Right renal cortex interstitium (tissue), 3 donors: ENCODE data around the gene RAB1A. TPM values are rescaled to one million over a fixed set of nuclear protein-coding genes. Genes with fewer than 3 reads are reported as not detected.
A peak's percentile ranks its signal among the peaks of the same experiment; 100 is the strongest.
"Not testable (repeated sequence)": the region's sequence is repeated elsewhere in the genome, so short reads cannot be mapped to it uniquely, and the experiment has no call there.

ENCODE experiments used
- DNase-seq, 3 donors: peaks; one replicate each; pipeline ENCODE4 v3.0.0-alpha.2; 2013; ENCODE audit warnings: low read depth in 3 of 3, low spot score in 2 of 3
- polyA plus RNA-seq, 3 donors: library from polyadenylated mRNA; unstranded; fragments of 120-200 nt; gene quantifications; one replicate each; pipeline ENCODE4 v1.2.1, GENCODE V29; 2013; ENCODE audit not compliant: insufficient read length in 3 of 3

RAB1A gene
- 100 to 1,000 TPM; 268 to 288 (median 277) TPM for polyA plus RNA-seq

DNA sequence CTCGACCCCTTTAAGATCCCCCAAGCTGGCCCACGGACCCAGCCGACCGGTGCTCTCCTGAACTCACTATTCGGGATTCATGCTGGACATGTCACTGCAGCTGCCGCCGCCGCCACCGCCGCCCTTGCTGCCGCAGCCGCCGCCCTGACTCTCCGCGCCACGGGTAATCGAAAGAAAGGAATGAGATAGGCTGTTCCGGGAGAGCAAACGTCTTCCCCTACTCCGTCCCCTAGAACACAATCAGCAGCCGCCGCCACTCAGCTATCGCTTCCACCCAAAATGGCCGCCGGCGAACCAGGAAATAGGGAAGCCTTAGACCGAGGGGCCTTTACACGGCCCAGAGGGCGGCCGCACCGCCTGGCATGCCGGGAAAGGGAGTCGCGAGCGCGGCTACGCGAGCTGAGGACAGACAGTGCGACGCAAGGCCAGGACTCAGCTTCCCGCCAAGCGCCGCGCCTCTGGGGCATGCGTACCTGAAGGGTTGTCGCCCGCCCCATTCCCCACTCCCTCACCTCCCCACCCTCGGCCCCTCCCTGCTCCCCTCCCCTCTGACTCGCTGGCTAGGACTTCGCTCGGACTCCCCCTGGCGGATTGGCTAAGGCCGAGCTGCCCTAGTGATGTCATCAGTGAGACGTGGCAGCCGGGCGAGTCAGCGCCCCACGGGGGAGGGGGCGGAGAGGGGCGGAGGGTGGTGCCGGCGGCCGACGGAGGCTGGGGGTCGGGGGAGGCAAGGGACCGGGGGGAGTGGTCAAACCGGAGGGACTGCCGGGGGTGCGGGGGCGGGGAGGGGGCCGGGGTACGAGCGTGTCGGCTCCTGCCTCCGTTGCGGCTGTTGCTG, at the start of gene RAB1A:
TSS of gene RAB1A (minus strand) at position 281 of the 838 bp plus-strand sequence. CDS start at position 90, 191 bp downstream.
- peak; percentile 92 to 98 (median 98) for DNase-seq

DNA sequence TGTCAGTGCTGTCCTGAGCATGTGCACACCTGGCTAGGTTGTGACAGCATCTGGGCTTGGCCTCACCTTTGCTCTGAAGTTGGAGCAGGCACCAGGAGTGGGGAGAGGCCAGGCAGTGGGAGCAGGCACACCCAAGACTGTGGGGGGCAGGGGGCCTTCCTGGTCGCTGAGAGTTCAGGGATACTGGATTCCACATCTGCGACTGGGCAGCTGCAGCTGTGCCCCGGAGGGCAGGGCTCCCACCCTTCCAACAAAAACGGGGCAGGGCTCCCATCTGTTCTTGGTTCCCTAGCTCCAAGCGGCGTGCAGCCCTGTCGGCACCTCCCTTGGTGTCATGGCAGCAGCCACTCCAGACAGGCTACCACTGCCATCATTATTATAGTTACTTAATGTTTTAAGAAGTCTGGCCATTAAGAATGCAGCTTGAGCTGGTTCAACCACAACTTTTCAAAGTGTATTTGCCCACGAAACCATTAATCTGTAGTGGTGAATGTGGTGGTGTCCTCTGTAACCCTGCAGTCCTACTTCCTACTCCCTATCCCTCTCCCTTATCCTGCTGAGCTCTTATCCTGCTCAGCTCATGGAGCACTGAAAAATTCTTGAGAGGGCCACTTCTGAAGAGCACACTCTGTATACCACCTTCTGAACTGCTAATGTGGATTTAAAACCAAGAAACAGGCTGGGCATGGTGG, 48.0 kb upstream of the RAB1A start:
- DNase-seq = no peak

DNA sequence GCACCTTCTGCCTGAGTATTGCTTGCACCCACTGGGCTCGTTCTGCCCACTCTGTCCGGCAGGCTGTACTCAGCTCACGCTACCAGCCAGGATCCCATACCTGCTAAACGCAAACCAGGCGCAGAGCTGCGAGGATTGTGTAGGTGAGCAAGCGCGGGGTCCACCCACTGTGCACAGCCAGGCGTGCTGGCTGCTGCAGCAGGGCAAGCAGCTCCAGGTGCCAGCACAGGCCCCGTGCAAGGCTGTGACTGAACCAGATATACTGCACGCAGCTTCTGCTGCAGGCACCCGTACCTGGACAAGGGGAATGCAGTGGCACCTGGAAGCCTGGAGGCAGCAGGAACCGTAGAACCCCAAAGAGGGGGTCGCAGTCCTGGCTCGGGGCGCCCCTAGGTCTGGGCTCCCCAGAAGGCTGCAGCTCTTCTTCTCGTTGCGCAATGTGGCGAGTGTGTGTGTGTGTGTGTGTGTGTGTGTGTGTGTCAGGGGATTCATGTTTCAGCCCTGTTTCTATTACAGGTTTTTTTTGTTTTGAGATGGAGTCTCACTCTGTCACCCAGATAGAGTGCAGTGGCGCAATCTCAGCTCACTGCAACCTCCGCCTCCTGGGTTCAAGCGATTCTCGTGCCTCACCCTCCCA, 46.1 kb upstream of the RAB1A start:
- no peak for DNase-seq

DNA sequence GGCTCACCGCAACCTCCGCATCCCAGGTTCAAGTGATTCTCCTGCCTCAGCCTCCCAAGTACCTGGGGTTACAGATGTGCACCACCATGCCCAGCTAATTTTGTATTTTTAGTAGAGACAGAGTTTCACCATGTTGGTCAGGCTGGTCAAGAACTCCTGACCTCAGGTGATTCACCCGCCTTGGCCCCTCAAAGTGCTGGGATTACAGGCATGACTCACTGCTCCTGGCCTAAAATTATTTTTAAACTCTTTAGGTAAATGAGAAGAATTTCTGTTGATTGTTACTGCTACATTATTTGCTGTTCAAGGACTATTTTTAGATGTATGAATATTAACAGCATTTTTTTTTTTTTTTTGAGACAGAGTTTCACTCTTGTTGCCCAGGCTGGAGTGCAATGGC, 44.1 kb upstream of the RAB1A start:
- not testable (repeated sequence) for DNase-seq

DNA sequence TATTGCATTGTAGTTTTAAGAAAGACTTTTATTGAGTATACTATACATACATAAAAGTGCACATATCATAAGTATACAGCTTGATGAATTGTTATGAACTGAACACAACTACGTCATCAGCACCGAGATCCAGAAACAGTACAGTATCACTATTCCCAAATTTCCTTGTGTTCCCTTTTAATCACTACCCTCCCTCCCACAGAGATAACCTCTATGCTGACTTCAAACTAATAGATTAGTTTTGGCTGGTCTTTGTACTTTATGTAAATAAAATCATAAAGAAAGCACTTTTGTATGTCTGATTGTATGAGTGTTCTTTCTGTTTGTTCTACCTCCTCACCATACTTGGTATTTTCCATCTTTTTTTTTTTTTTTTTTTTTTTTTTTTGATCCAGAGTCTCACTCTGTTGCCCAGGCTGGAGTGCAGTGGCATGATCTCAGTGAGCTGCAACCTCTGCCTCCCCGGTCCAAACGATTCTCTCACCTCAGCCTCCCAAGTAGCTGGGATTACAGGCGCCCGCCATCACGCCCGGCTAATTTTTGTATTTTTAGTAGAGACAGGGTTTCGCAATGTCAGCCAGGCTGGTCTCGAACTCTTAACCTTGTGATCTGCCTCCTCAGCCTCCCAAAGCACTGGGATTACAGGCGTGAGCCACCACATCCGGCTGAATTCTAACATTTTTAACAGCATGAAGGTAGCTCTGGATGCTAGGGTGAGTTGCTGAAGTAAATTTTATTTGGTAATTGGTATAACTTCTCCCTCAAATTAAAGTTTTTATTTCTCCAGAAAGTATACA, 43.3 kb upstream of the RAB1A start:
- DNase-seq = no peak

DNA sequence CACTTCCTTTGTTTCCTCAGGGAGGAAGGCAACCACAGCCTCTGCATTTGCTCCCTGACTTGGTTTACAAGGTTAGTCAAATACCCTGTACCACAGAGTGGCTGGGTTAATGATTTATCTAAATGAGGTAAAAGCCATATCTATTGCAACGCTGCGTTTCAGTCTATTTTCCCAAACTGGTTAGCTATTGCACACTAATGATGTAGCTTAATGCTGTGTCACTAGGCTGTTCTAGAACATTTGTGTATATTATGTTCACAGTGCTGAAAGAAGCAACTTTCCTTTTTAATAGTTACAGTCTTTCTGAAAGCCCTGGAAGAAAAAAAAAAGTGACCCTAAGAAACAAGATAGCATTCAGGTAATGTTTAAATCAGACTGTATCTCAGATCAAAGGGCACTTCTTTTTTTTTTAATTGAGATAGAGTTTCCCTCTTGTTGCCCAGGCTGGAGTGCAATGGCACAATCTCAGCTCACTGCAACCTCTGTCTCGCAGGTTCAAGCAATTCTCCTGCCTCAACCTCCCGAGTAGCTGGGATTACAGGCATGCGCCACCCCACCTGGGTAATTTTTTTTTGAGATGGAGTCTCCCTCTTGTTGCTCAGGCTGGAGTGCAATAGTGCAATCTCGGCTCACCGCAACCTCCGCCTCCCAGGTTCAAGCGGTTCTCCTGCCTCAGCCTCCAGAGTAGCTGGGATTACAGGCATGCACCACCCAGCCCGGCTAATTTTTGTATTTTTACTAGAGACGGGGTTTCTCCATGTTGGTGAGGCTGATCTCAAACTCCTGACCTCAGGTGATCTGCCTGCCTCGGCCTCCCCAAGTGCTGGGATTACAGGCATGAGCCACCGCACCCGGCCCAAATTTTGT, 40.9 kb upstream of the RAB1A start:
- not testable (repeated sequence) for DNase-seq

DNA sequence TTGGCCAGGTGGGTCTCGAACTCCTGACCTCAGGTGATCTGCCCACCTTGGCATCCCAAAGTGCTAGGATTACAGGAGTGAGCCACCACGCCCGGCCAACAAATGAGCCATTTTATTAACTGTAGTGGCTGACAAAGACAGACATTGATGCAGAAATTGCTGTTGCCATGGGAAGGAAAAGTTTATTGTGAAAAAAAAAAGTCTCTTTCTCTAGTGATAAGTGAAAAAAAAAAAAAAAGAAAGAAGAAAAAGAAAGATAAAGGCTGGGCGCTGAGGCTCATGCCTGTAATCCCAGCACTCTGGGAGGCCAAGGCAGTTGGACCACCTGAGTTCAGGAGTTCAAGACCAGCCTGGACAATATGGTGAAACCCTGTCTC, 39.8 kb upstream of the RAB1A start:
- no peak for DNase-seq

DNA sequence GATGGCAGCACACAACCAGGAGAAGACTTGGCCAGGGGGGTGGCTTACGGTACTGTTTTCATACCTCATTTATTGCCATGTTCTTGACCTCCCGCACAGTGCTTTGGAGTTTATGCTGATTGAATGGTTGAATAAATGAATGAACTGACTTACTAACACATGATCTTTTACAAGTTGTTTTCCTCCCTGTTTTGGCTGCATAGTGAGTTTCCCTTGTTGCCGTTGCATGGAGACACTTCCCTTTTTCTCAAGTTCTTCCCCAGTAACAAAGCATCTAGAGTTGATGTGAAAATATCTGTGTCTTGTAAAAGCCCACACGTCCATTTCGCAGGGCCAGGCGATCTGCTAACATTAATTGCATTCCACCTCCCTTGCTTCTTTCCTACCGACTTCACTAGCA, 35.7 kb upstream of the RAB1A start:
- no peak for DNase-seq

DNA sequence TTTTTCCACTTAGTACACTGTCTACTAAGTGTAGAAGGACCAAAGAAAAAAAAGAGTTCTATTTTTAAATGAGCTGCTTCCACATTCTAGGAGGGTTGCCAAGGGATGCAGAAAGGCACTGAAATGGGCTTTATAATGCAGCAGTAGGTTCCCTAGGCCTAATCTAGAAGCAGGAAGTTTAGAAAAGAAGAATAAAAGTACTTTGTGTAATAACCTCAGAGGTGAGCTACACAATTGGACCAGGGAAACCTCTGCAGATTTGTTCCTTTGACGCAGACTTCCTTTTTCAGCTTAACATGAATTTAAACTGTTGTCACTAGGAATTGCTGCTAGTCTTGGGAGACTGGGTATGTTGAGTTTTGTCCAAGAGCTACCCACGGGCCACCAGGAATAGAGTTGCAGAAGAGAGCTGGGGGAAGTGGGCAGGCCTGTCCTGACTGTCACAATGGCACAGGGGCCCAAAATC, 34.6 kb upstream of the RAB1A start:
- no peak for DNase-seq

DNA sequence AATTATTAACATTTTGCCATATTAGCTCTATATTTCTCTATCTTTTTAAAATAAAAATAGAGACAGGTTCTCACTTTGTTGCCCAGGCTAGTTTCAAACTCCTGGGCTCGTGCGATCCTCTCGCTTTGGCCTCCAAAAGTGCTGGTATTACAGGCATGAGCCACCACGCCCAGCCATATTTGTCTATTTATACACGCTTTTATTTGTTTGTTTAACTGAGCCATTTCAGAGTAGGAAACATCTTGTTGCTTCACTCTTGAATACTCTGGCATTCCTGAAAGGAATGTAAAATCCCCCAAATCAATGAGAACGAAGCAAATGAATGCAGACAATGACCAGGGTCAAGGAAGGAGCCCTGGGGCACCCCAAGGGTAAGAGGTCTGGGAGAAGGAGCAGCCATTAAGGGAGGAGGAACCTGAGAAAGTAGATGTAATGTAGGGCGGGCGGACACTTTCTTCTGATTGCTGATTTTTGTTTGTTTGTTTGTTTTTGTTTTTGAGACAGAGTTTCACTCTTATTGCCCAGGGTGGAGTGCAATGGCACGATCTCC, 31.7 kb upstream of the RAB1A start:
- DNase-seq = no peak

DNA sequence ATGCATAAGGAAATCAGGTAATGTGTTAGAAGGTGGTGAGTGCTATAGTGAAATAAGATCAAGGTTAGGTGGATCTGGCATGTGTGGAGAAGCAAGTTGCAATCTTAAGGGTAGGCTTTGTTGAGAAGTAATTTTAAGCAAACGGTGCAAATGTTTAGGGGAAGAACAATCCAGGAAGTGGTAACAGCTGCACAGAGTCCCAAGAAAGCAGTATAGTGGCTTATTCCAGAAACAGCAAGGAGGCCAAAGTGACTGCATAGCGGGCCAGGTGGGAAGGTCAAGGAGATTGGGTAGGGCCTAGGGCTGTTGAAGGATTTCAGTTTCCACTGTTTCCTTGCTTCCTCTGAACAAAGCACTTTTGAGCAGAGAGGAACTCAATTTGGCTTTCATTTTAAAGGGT, 30.0 kb upstream of the RAB1A start:
- DNase-seq = no peak

DNA sequence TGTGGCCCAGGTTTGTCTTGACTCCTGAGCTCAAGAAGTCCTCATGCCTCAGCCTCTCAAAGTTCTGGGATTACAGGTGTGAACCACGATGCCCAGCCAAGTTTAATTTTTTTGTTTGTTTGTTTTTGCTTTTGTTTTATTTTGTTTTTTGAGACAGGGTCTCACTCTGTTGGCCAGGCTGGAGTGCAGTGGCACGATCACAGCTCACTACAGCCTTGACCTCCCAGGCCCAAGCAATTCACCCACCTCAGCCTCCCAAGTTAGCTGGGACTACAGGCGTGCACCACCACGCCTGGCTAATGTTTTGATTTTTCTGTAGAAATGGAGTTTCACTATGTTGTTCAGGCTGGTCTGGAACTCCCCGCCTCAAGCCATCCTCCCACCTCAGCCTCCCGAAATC, 29.4 kb upstream of the RAB1A start:
- DNase-seq = no peak

DNA sequence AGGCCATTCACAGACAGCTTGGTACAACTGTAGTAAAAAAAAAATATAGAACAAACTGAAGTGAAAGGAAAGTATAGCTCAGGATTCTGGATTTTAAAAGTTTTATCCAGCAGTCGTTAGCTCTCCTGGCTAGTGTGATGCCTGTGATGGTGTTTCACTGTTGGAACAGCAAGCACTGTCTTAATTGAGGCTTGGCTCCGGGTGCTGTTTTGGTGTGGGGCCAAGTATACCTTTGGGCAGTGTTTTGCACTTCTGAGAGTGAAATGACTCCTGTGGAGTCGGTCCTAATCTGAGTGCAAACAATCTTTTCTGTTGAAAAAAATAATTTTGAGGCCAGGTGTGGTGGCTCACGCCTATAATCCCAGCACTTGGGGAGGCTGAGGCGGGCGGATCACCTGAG, 28.7 kb upstream of the RAB1A start:
- no peak for DNase-seq

DNA sequence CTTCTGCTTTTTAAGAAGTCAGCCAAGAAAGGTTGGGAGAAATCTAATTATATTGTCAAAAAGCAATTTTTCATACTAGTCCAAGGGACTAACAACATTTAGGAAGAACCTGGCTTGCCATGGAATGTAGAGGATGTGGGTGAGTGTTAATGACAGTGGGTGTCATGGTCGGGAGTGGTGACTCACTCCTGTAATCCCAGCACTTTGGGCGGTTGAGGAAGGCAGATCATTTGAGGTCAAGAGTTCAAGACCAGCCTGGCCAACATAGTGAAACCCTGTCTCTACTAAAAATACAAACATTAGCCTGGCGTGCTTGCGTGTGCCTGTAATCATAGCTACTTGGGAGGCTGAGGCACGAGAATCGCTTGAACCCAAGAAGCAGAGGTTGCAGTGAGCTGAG, 27.9 kb upstream of the RAB1A start:
- not testable (repeated sequence) for DNase-seq

DNA sequence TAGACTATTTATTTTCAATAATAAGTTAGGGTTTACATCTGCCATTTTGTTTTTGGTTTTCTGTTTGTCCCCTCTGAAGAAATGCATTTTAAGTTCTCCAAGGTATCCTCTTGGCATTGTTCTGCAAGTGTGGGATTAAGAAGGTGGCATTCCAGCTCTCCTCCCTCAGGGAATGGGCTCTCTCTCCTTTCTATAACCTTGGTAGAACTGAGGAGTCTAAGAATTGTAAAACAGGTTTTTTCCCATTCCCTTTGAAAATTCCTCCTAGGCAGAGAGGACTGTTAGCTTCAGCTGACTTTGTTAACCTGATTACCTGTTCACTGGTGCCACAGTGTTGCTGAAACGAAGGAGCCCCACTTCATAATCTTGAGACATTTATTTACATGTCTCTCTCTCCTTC, 26.1 kb upstream of the RAB1A start:
- no peak for DNase-seq

DNA sequence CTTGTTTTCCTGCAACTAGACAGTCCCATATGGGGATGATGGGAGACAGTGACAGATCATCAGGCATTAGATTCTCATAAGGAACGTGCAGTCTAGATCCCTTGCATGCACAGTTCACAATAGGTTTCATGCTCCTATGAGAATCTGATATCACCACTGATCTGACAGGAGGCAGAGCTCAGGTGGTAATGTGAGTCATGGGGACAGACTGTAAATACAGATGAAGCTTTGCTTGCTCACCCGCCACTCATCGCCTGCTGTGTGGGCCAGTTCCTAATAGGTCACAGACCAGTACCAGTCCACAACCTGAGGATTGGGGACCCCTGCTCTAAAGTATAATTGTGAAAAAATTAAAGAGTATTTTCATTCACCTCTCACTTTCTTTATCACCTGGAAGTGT, 23.6 kb upstream of the RAB1A start:
- no peak for DNase-seq

DNA sequence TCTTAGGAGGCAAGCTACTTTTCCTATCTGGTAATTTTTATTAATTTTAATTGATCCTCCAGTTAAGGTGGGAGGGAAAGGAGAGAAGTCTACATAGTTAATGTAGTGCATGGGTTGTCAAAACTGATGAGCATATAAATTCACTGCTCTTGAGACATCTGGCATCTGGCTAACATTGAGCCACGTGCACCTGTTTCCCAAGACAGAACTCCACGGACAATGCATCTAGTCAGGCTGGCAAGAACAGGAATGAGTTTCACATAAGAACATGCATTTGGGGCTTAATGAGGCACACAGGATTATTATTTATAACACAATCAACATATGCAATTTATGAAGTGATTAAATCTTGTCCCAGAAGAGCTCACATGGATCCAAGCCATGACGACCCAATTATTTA, 16.2 kb upstream of the RAB1A start:
- DNase-seq = no peak

DNA sequence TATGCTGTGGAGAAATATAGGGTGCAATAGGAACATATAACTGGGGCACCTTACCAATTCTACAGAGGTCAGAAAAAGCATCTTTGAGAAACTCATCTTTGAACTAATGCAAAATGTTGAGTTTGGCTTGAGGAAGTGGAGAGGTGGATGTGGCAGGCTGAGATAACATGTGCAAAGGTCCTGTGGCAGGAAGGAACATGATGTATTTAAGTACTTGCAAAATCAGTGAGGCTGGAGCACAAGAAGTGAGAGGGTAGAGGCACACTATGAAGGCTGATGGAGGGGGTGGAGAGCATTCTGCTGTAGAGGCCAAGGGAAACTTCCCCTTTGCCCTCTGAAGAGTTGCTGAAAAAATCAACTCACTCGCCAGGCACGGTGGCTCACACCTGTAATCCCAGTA, 14.7 kb upstream of the RAB1A start:
- no peak for DNase-seq

DNA sequence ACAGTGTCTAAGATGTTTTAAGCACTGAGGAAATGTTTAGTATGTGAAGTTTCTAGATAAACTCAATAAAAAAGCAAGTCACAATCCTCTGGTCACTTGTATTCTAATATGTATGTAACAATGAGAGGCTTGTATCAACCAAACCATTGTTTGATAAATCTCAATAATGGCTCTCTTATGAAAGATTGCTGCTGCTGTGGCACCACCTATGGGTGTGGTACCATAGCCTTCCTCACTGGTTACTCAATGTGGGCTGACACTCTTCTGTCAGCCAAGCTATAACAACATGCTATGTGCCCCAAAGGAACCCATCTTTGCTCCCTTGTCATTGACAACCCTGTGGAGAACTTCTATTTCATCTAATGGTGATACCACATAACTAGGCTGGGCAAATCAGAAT, 12.6 kb upstream of the RAB1A start:
- no peak for DNase-seq
